Renal pelvis (tissue), 4 donors: ENCODE measurements around the gene MYADML2. TPM values are rescaled to one million over a fixed set of nuclear protein-coding genes. Genes with fewer than 3 reads are reported as not detected.

Source experiments
- DNase-seq: peaks from one replicate; pipeline ENCODE4 v3.0.0-alpha.2; 2013
- polyA plus RNA-seq, 3 donors: library from polyadenylated mRNA; unstranded; fragments of 120-200 nt; gene quantifications; one replicate each; pipeline ENCODE4 v1.2.1, GENCODE V29; 2013; ENCODE audit not compliant: insufficient read length in 3 of 3

The MYADML2 gene
- polyA plus RNA-seq, 3 donors, result 0.17 to 0.36 (median 0.24) TPM

DNA sequence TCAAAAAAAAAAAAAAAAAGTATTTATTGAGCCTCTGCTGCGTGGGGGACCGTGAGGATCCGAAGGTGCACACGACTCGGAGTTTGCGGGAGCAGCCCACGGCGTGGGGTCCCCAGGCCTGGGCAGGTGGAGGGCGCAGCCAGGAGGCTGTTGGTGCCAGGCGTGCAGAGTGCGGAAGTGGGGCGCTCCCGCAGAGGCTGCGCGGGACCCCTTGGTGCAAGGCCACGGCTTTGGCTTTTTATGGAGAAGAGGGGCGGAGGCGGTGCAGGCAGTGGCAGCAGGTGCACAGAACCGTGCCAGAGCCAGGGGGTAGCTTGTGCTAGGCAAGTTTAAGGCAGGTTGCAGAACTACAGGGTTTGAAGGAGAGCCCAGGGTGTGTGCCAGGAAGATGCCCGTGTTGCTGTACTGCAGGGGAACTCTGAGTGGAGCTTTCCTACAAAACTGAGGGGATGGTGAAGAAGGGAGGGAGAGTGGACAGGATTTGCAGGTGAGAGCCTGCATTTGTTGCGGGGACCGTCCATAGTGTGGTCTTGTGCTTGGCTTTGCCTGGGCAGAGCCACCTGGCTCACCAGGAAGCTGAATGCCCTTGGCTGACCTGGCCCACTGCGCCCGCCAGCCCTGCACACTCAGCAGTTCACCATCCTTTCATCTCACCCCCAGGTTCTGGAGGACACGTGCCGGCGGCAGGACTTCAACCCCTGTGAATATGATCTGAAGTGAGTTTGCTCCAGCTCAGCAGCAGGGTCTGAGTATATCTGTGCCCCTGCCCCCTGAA, 31.7 kb upstream of the MYADML2 start:
- DNase-seq, result no peak

GRCh38 chr17:81977211-81977808, 30.3 kb upstream of the MYADML2 start, which contains the start of gene ASPSCR1:
Gene ASPSCR1 (plus strand): TSS chr17:81977629. CDS start chr17:81977647, 18 bp downstream.
- peak; percentile 89 for DNase-seq

DNA sequence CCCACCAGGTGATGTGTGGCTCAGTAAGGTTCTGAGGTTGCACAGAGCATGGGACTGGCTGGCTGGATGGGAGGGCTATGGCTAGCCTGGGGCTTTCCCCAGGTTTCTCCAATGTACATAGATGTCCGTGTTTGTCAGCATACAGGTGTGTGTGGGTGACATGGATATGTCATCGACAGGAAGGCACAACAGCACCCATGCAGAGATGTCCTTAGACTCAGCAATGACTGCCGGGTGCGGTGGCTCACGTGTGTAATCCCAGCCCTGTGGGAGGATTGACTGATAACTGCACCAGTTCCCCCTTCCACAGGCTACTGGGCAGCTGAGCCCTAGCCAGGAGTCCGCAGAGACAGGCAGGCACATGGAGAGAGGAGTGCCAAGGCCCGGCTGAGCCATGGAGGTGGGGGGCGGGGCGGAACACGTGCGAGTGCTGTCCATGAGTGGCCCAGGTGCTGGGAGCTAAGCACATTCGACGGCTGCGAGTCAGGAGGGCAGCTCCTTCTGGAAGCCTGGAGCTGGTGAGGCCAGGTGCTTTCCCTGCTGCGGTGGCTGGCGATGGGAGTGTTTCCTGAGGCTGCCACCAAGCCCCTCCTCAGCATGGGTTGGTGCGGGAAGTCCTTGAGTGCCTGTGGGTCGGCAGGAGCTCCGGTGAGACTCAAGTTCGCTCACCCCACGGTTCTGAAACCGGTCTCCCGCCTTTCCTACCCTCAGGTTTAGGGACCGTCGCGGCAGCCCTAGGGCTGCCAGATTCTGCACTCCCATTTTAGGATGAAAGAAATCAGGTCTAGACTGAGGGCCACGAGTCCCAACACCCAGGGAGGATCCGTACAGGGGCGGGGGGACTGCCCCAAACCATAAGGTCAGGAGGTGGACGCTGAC, 29.5 kb upstream of the MYADML2 start:
- DNase-seq, result no peak

- no peak for DNase-seq
Measured at GRCh38 chr17:81973432-81973831, 26.4 kb upstream of the MYADML2 start.

DNA sequence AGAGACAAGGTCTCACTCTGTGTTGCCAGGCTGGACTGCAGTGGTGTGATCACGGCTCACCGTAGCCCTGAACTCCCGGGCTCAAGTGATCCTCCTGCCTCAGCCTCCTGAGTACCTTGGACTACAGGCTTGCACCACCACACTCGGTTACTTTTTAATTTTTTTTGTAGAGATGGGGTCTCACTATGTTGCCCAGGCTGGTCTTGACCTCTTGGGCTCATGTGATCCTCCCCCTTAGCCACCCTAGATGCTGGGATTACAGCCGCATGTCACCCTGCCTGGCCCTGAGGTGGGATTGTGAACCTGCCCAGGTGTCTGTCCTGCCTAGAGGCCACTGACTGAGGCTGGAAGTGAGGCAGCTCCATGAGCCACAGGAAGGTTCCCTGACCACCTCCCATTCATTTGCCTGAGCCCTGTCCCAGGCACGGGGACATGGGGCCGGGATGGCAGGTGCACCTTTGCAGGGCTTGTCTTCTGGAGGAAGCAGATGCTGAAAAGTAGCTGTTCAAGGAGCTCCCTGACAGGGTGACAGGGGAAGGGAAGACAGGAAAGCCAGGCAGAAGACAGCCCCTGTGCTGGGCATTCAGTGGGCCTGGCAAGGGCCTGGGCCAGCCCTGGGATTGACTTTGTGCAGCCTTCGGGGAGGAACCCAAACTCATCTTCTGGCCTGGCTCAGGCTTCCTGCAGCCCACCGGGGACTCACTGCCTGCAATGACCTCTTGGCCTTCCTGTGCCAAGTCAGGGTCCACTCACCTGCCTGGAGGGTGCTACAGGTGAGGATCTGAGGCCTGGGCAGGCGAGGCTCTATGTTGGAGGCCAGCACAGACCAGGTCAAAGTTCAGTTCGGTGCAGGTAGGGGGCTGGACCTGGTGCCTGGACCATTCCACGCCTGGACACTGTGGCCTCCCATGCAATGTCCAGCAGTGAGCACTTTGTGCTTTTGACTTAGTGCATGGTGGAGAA, 22.1 kb upstream of the MYADML2 start:
- no peak for DNase-seq

- no peak for DNase-seq
Measured at GRCh38 chr17:81968396-81968745, 21.3 kb upstream of the MYADML2 start.

- DNase-seq, result peak; percentile 72
Measured at GRCh38 chr17:81967533-81968395, 20.7 kb upstream of the MYADML2 start.

GRCh38 chr17:81967244-81967532, 20.2 kb upstream of the MYADML2 start:
- DNase-seq, result no peak

- no peak for DNase-seq
Measured at GRCh38 chr17:81966343-81967243, 19.6 kb upstream of the MYADML2 start.

DNA sequence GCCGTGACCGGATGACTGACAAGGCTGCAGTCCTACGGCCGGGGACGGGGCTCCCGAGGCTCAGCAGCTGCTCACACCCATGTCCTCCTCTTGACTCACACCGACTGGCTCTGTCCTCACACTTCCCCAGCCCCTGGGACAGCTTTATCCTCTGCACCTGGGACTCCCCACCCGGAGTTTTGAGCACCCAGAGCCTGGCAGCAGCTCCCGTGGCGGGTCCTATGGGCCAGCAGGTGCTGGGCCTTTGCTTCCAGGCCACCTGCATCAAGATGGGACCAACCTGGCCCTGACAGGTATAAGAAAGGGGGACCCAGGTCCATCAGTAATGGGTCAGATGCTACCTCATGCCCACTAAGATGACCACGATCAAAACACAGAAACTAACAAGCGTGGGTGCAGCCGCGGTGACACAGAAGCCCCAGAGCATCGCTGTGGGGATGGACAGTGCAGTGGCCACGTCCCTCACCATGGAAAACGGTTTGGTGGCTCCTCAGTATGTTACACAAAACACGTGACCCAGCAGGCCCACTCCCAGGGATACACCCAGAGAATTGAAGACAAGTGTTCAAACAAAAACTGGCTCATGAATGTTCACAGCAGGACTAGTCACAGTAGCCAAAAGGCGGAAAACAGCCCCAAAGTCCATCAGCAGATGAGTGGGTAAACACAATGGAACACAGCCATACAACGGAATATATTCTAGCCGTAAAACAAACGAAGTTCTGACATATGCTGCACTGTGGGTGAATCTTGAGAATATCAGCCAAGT, 17.2 kb upstream of the MYADML2 start:
- DNase-seq, result no peak

GRCh38 chr17:81962499-81963441, 15.7 kb upstream of the MYADML2 start:
- no peak for DNase-seq

- DNase-seq, result no peak
Measured at GRCh38 chr17:81961521-81962498, 14.8 kb upstream of the MYADML2 start.

DNA sequence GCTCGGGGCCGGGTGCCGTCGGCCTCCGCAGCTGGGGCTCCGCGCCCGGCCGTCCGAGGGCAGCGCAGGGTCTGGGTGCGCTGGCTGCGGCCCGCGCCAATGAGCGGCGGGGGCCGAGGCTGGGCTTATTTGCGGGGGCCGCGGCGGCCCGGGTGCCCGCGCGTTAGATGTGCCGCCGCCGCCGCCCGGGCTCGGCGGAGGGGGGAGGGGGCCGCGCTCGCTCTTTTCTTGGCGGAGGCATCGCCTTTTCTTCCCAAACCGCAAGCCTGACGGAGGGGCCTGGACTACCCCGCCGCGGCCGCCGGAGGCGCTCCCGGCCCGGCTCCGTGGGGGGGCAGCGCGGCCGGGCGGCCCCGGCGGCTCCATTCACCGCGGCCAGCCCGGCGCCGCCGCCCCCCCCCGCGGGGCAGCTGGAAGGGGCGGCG, 14.1 kb upstream of the MYADML2 start, which contains the start of gene NOTUM:
Gene NOTUM, minus strand, starts transcription at position 101 of the 425 bp plus-strand sequence. CDS start 278 bp downstream, outside the sequence.
- DNase-seq, result no peak

GRCh38 chr17:81960130-81960958, 13.3 kb upstream of the MYADML2 start:
- DNase-seq, result no peak
